H1 (cell line): Measurements from ENCODE around the gene CALCR. TPM values are rescaled to one million over a fixed set of nuclear protein-coding genes. Genes with fewer than 3 reads are reported as not detected.

Source experiments
- CTCF ChIA-PET: fragments of 300-600 bp; sonication (Branson Sonifier 250); formaldehyde crosslinking; loops from one replicate; lab custom pipeline; 2021; ENCODE audit not compliant: partially characterized antibody; lab: Charles Lee
- POLR2A ChIA-PET: fragments of 300-600 bp; sonication (Branson Sonifier 250); formaldehyde crosslinking; loops from one replicate; lab custom pipeline; 2021; ENCODE audit warnings: inconsistent platforms; ENCODE audit not compliant: partially characterized antibody; lab: Charles Lee
- DNase-seq, 2 experiments: peaks; one replicate each; pipeline versions ENCODE4 v3.0.0 to v3.0.0-alpha.2; 2010 to 2022; ENCODE audit warnings: low spot score in 2 of 2, low read depth in 1 of 2, mixed read lengths in 1 of 2
- FAIRE-seq: peaks from 2 replicates; lab custom pipeline; 2011; peaks lifted over from hg19 to GRCh38; lab: Jason Lieb, UNC
- H2AFZ ChIP-seq: 2 replicates; pipeline ENCODE4 v1.8.1; 2012; ENCODE audit warnings: low read length, inconsistent platforms
- H2AK5ac ChIP-seq: 2 replicates; pipeline ENCODE4 v1.6.1; 2013; ENCODE audit warnings: low read depth, low read length
- H2BK120ac ChIP-seq: replicated peaks from 2 replicates; pipeline ENCODE3; 2013; ENCODE audit warnings: low read depth, low read length, inconsistent platforms
- H2BK12ac ChIP-seq: 2 replicates; pipeline ENCODE4 v1.6.1; 2013; ENCODE audit warnings: low read depth, low read length
- H2BK15ac ChIP-seq: 2 replicates; pipeline ENCODE4 v1.6.1; 2013; ENCODE audit warnings: low read length
- H2BK20ac ChIP-seq: 2 replicates; pipeline ENCODE4 v1.6.1; 2013; ENCODE audit warnings: low read length
- H2BK5ac ChIP-seq: 2 replicates; pipeline ENCODE4 v1.6.1; 2013; ENCODE audit warnings: low read depth, low read length
- H3K14ac ChIP-seq: 2 replicates; pipeline ENCODE4 v1.6.1; 2013; ENCODE audit warnings: inconsistent platforms; ENCODE audit not compliant: insufficient read length
- H3K18ac ChIP-seq: 2 replicates; pipeline ENCODE4 v1.6.1; 2013; ENCODE audit warnings: low read length; ENCODE audit errors: extremely low read depth
- H3K23ac ChIP-seq: 2 replicates; pipeline ENCODE4 v1.6.1; 2013; ENCODE audit warnings: inconsistent platforms; ENCODE audit not compliant: insufficient read length
- H3K23me2 ChIP-seq: 2 replicates; pipeline ENCODE4 v1.6.1; 2013; ENCODE audit warnings: low read depth, low read length
- H3K27ac ChIP-seq: 2 replicates; pipeline ENCODE4 v1.6.1; 2011; ENCODE audit warnings: low read depth, low read length, inconsistent platforms
- H3K27me3 ChIP-seq, 4 experiments: replicated peaks in 1 of 4; 1 replicate in 1 of 4; 2 replicates in 3 of 4; pipeline versions ENCODE4 v1.6.1 to v1.8.1; 2011 to 2013; ENCODE audit warnings: low read length in 3 of 4, mild to moderate bottlenecking in 3 of 4, inconsistent platforms in 2 of 4, mixed read lengths in 2 of 4, moderate library complexity in 1 of 4; ENCODE audit not compliant: control insufficient read depth in 3 of 4, insufficient read depth in 3 of 4; ENCODE audit errors: extremely low read depth in 1 of 4
- H3K36me3 ChIP-seq, 4 experiments: 2 replicates each; pipeline versions ENCODE4 v1.6.1 to v1.8.1; 2011 to 2013; ENCODE audit warnings: mild to moderate bottlenecking in 4 of 4, low read length in 3 of 4, moderate library complexity in 2 of 4, control low read depth in 1 of 4, inconsistent platforms in 1 of 4; ENCODE audit not compliant: insufficient read depth in 4 of 4, control insufficient read depth in 2 of 4
- H3K4ac ChIP-seq: replicated peaks from 2 replicates; pipeline ENCODE3; 2013; ENCODE audit warnings: low read length, low read depth, mixed read lengths, inconsistent platforms; ENCODE audit not compliant: insufficient read length
- H3K4me1 ChIP-seq, 4 experiments: replicated peaks in 1 of 4; 1 replicate in 1 of 4; 2 replicates in 3 of 4; pipeline versions ENCODE4 v1.6.1 to v1.8.1; 2011 to 2013; ENCODE audit warnings: low read length in 3 of 4, inconsistent platforms in 2 of 4, mixed read lengths in 1 of 4; ENCODE audit not compliant: insufficient read depth in 4 of 4, control insufficient read depth in 3 of 4
- H3K4me2 ChIP-seq, 2 experiments: 2 replicates each; pipeline versions ENCODE4 v1.6.1 to v1.8.1; 2011 to 2013; ENCODE audit warnings: low read depth in 2 of 2, low read length in 2 of 2, control low read depth in 1 of 2, inconsistent platforms in 1 of 2, mild to moderate bottlenecking in 1 of 2; ENCODE audit not compliant: insufficient read depth in 1 of 2
- H3K4me3 ChIP-seq, 4 experiments: fragments of 200-600, 300-600 bp in 1 of 4; sonication (generic), shearing (Covaris generic), sonication (Bioruptor Twin) in 1 of 4; 2 replicates each; pipeline versions ENCODE4 v1.5.1 to v1.8.1; 2011 to 2016; ENCODE audit warnings: low read length in 4 of 4, low read depth in 3 of 4, control low read depth in 2 of 4, inconsistent platforms in 2 of 4, mild to moderate bottlenecking in 2 of 4, mixed read lengths in 1 of 4, moderate library complexity in 1 of 4; ENCODE audit not compliant: insufficient read depth in 2 of 4; ENCODE audit errors: extremely low read depth in 1 of 4
- H3K56ac ChIP-seq: replicated peaks from 2 replicates; pipeline ENCODE3; 2013; ENCODE audit warnings: low read depth, mild to moderate bottlenecking, mixed read lengths, low read length, inconsistent platforms; ENCODE audit not compliant: insufficient read length
- H3K79me1 ChIP-seq: 2 replicates; pipeline ENCODE4 v1.6.1; 2013; ENCODE audit warnings: low read depth, low read length, control low read depth
- H3K79me2 ChIP-seq, 2 experiments: 2 replicates each; pipeline versions ENCODE4 v1.6.1 to v1.8.1; 2012 to 2013; ENCODE audit warnings: low read length in 2 of 2, mild to moderate bottlenecking in 2 of 2, inconsistent platforms in 1 of 2; ENCODE audit not compliant: insufficient read depth in 2 of 2, control insufficient read depth in 1 of 2
- H3K9ac ChIP-seq, 4 experiments: replicated peaks in 1 of 4; 1 replicate in 1 of 4; 2 replicates in 3 of 4; pipeline versions ENCODE4 v1.6.1 to v1.8.1; 2011 to 2013; ENCODE audit warnings: low read depth in 3 of 4, low read length in 3 of 4, control low read depth in 2 of 4, mild to moderate bottlenecking in 2 of 4, moderate library complexity in 2 of 4, inconsistent platforms in 1 of 4; ENCODE audit errors: extremely low read depth in 1 of 4
- H3K9me3 ChIP-seq, 2 experiments: 2 replicates each; pipeline versions ENCODE4 v1.6.1 to v1.8.1; 2012 to 2013; ENCODE audit warnings: mild to moderate bottlenecking in 2 of 2, moderate library complexity in 2 of 2, control low read depth in 1 of 2, inconsistent platforms in 1 of 2, low read depth in 1 of 2, low read length in 1 of 2, mixed read lengths in 1 of 2; ENCODE audit not compliant: insufficient read depth in 2 of 2
- H4K20me1 ChIP-seq, 2 experiments: replicated peaks in 1 of 2; 2 replicates each; pipeline versions ENCODE3 to v1.8.1; 2011 to 2013; ENCODE audit warnings: inconsistent platforms in 2 of 2, low read length in 2 of 2, mild to moderate bottlenecking in 1 of 2; ENCODE audit not compliant: insufficient read depth in 2 of 2, control insufficient read depth in 1 of 2
- H4K5ac ChIP-seq: 2 replicates; pipeline ENCODE4 v1.6.1; 2013; ENCODE audit warnings: low read length, low read depth, mixed read lengths, inconsistent platforms; ENCODE audit not compliant: insufficient read length
- H4K8ac ChIP-seq: 2 replicates; pipeline ENCODE4 v1.8.0; 2013; ENCODE audit warnings: mild to moderate bottlenecking, moderate library complexity, low read length, inconsistent platforms; ENCODE audit not compliant: insufficient read depth; ENCODE audit errors: extremely low read depth
- H4K91ac ChIP-seq: replicated peaks from 2 replicates; pipeline ENCODE3; 2013; ENCODE audit warnings: low read length, mixed read lengths, inconsistent platforms; ENCODE audit not compliant: insufficient read length
- KDM4A ChIP-seq: IDR thresholded peaks from one replicate; pipeline ENCODE4 v1.7.1; 2012; ENCODE audit warnings: low read depth, mild to moderate bottlenecking, moderate library complexity, low read length, inconsistent platforms; ENCODE audit not compliant: severe bottlenecking
- SUZ12 ChIP-seq: fragments of 200-600 bp; sonication (generic); IDR thresholded peaks from 2 replicates; pipeline ENCODE4 v1.6.1; 2012; ENCODE audit warnings: mild to moderate bottlenecking, inconsistent platforms, low read length, moderate library complexity, mixed read lengths
- WGBS, 2 experiments: shearing (Covaris generic) in 1 of 2; methylation state at CpG; one replicate each; pipeline versions ENCODE4 v1.1.6 to v1.1.7; 2013 to 2015; ENCODE audit warnings: low lambda C conversion rate in 2 of 2, mixed read lengths in 2 of 2, inconsistent platforms in 1 of 2, low coverage in 1 of 2, missing lambda C conversion rate in 1 of 2; ENCODE audit not compliant: insufficient replicate concordance in 2 of 2, insufficient coverage in 1 of 2, insufficient read length in 1 of 2; ENCODE audit errors: extremely low coverage in 1 of 2, missing lambda C conversion rate in 1 of 2; 5-methylcytosine and 5-hydroxymethylcytosine counted together
- polyA plus RNA-seq, 7 experiments: library from polyadenylated mRNA; depleted of rRNA in 3 of 7; stranded (reverse) in 5 of 7; unstranded in 2 of 7; fragments of >200 nt in 5 of 7; fragments of 200-250 nt in 2 of 7; gene quantifications; 1 replicate in 5 of 7; 2 replicates in 1 of 7; 4 replicates in 1 of 7; pipeline versions ENCODE4 v1.2.1 to v1.2.3, GENCODE V29; 2011 to 2013; ENCODE audit warnings: missing spikeins in 2 of 7, mixed read lengths in 2 of 7
- total RNA-seq: library from RNA; stranded (reverse); fragmentation: NEBNext Ultra II Directional; extraction: Animal tissue kit (Norgen Biotek cat#: 25700); gene quantifications from 2 replicates; pipeline ENCODE4 v1.2.1, GENCODE V29; 2021

CALCR gene
- total and polyA plus RNA-seq, 2 of the 8 experiments (the other 6 are each of a cell fraction or from before 2014, with no cell fraction given): 1.0 to 3.6 TPM

DNA sequence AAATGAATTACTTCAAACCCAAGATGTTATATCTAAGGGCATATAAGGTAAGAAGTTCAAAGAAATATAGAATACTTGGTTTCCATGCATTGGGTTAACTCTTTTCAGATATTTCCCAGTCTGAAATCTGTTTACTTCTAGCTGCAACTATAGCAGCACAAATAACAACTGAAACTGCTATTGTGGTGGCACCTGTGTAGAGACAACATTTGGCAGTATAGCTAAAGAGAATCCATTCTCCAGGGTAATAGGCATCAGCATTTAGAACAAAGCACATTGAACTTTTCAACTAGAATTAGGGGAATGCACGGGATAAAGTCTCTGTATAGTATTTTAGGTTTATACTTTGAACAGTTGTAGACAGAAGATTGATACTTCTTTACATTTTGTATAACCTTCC is 19.7 kb upstream of the CALCR start:
- Histone ChIP-seq H3K36me3 (peaks cover 0 to 3% (median 0%) of the 10 kb centered on the region in 4 experiments; a peak in 1 of 8 replicates), H2AFZ (no peak overlapping the region), H2BK20ac (no peak overlapping the region), H2BK12ac (no peak overlapping the region), H2AK5ac (no peak overlapping the region), H3K9ac (no peak overlapping the region), H3K79me1 (no peaks in the 10 kb centered on the region), H3K27ac (no peak overlapping the region), H3K79me2 (no peaks in the 10 kb centered on the region), H3K23ac (no peak overlapping the region), H3K4me2 (no peak overlapping the region), H3K4me3 (no peak overlapping the region), H2BK120ac (no peak overlapping the region), H3K4me1 (peaks cover 0 to 2% (median 0%) of the 10 kb centered on the region in 4 experiments; a peak in 1 of 7 replicates), H4K91ac (no peak overlapping the region), H3K56ac (no peak overlapping the region), H2BK5ac (no peak overlapping the region), H3K9me3 (no peaks in the 10 kb centered on the region), H4K8ac (no peak overlapping the region), H3K23me2 (no peaks in the 10 kb centered on the region; the same call in 1 of the 2 replicates), H4K5ac (no peak overlapping the region)
- FAIRE-seq: no peak
- POLR2A ChIA-PET: no interaction called here
- CTCF ChIA-PET: interaction anchor here (0.6 kb wide), 1 partner anchor 28 kb away, joined by 3 read pairs; no protein-coding TSS in a partner anchor
- no peak for DNase-seq
- no peak for TF ChIP-seq SUZ12
- TF ChIP-seq KDM4A: no peak
- TF ChIP-seq, all 59 proteins: peak for 0
- Histone ChIP-seq H3K27me3 (no peaks in the 10 kb centered on the region), H3K18ac (no peak overlapping the region), H3K14ac (no peak overlapping the region), H3K4ac (no peak overlapping the region), H4K20me1 (no peaks in the 10 kb centered on the region), H2BK15ac (no peak overlapping the region)
- 91% methylated on average over 1 of the region's 1 CpG; no CpG with 5 or more reads in 1 of the 2 experiments for WGBS, 2 experiments
